K562 (cell line): ENCODE measurements around the gene GPR37. TPM values are rescaled to one million over a fixed set of nuclear protein-coding genes. Genes with fewer than 3 reads are reported as not detected.

Experiments
- ATAC-seq: fragments of 200-7000 bp; cut with Tn5 transposase; 3 replicates; pipeline ENCODE4 v1.9.1; 2020; ENCODE audit warnings: moderate library complexity
- BruUV-seq: library from RNA; stranded (reverse); fragments of 400-500 nt; replicated peaks from 2 replicates; lab custom pipeline; 2021; lab: Mats Ljungman, UMichigan
- CTCF ChIA-PET: fragments of 300-600 bp; formaldehyde crosslinking; extraction: SDS; loops from one replicate; lab custom pipeline; 2021; ENCODE audit warnings: low intra/inter-chr PET ratio; lab: Yijun Ruan, JAX
- POLR2A ChIA-PET: fragments of 300-600, 350-650 bp; sonication (Branson Sonifier 250); formaldehyde crosslinking; extraction: SDS; loops from one replicate; lab custom pipeline; 2021; ENCODE audit warnings: antibody characterized with exemption, inconsistent platforms; lab: Yijun Ruan, JAX
- DNase-seq, 4 experiments: peaks; one replicate each; pipeline versions ENCODE4 v3.0.0 to v3.0.0-alpha.2; 2011 to 2018; ENCODE audit warnings: low spot score in 3 of 4, mixed read lengths in 3 of 4; ENCODE audit errors: extremely low read depth in 1 of 4
- FAIRE-seq: peaks from 2 replicates; lab custom pipeline; 2011; peaks lifted over from hg19 to GRCh38; lab: Jason Lieb, UNC
- H2AFZ ChIP-seq: 2 replicates; pipeline ENCODE4 v1.6.0; 2011; ENCODE audit warnings: low read depth, low read length, control low read depth, inconsistent platforms
- H3K27ac ChIP-seq: fragments of 200-600 bp; 3 replicates; pipeline ENCODE4 v1.8.0; 2011; ENCODE audit warnings: low read depth, mild to moderate bottlenecking, control low read depth, inconsistent platforms, low read length, moderate library complexity, mixed read lengths; ENCODE audit errors: extremely low read depth
- H3K27me3 ChIP-seq, 2 experiments: fragments of 300-600 bp in 1 of 2; 2 replicates in 1 of 2; 3 replicates in 1 of 2; pipeline versions ENCODE4 v1.6.0 to v1.8.0; 2011; ENCODE audit warnings: inconsistent platforms in 2 of 2, low read length in 2 of 2, mild to moderate bottlenecking in 1 of 2, mixed read lengths in 1 of 2, moderate library complexity in 1 of 2; ENCODE audit not compliant: control insufficient read depth in 2 of 2, insufficient read depth in 2 of 2
- H3K36me3 ChIP-seq: fragments of 300-600 bp; 3 replicates; pipeline ENCODE4 v1.8.0; 2011; ENCODE audit warnings: mild to moderate bottlenecking, low read length, inconsistent platforms; ENCODE audit not compliant: control insufficient read depth, insufficient read depth
- H3K4me1 ChIP-seq, 2 experiments: fragments of 200-600 bp in 1 of 2; replicated peaks in 1 of 2; 2 replicates in 1 of 2; 3 replicates in 1 of 2; pipeline versions ENCODE4 v1.5.1 to v1.8.0; 2011; ENCODE audit warnings: inconsistent platforms in 2 of 2, low read length in 2 of 2, mild to moderate bottlenecking in 1 of 2, mixed read lengths in 1 of 2, moderate library complexity in 1 of 2; ENCODE audit not compliant: control insufficient read depth in 2 of 2, insufficient read depth in 2 of 2
- H3K4me2 ChIP-seq: 2 replicates; pipeline ENCODE4 v1.6.1; 2011; ENCODE audit warnings: low read length, control low read depth, inconsistent platforms, mixed read lengths; ENCODE audit not compliant: insufficient read depth
- H3K4me3 ChIP-seq: fragments of 200-600 bp; sonication (generic), shearing (Covaris generic); 2 replicates; pipeline ENCODE4 v1.5.1; 2016; ENCODE audit warnings: control low read depth, inconsistent platforms
- H3K79me2 ChIP-seq: fragments of 200-600 bp; 3 replicates; pipeline ENCODE4 v1.8.0; 2011; ENCODE audit warnings: low read length, inconsistent platforms; ENCODE audit not compliant: control insufficient read depth, insufficient read depth
- H3K9ac ChIP-seq, 2 experiments: 2 replicates each; pipeline versions ENCODE4 v1.6.0 to v1.6.1; 2011; ENCODE audit warnings: low read depth in 2 of 2, low read length in 2 of 2, control low read depth in 1 of 2, inconsistent platforms in 1 of 2, mild to moderate bottlenecking in 1 of 2, mixed read lengths in 1 of 2; ENCODE audit not compliant: insufficient read depth in 1 of 2
- H3K9me1 ChIP-seq: one replicate; pipeline ENCODE4 v1.6.0; 2011; ENCODE audit warnings: inconsistent platforms, mild to moderate bottlenecking, low read length, moderate library complexity; ENCODE audit not compliant: control insufficient read depth, insufficient read depth
- H3K9me3 ChIP-seq: replicated peaks from 2 replicates; pipeline ENCODE4 v1.5.1; 2011; ENCODE audit warnings: low read depth, low read length, inconsistent platforms; ENCODE audit not compliant: control insufficient read depth, insufficient read depth
- H4K20me1 ChIP-seq: replicated peaks from 2 replicates; pipeline ENCODE4 v1.6.1; 2011; ENCODE audit warnings: low read length, inconsistent platforms, mixed read lengths; ENCODE audit not compliant: control insufficient read depth, insufficient read depth
- ARID2 ChIP-seq: fragments of 450-650 bp; IDR thresholded peaks from 2 replicates; pipeline ENCODE4 v1.6.1; 2017; ENCODE audit warnings: antibody characterized with exemption, mild to moderate bottlenecking
- ATF6 ChIP-seq: sonication (generic); formaldehyde crosslinking; IDR thresholded peaks from 2 replicates; pipeline ENCODE4 v1.4.0; 2020; ENCODE audit warnings: mild to moderate bottlenecking, missing genetic modification reagents
- CBX2 ChIP-seq: fragments of 200-600 bp; sonication (generic); IDR thresholded peaks from one replicate; pipeline ENCODE4 v1.6.1; 2012; ENCODE audit warnings: mild to moderate bottlenecking, low read length, inconsistent platforms; ENCODE audit not compliant: insufficient read depth, poor library complexity, severe bottlenecking
- CREB3 ChIP-seq: fragments of 450-650 bp; conservative IDR thresholded peaks from 2 replicates; pipeline ENCODE4 v1.6.1; 2016; ENCODE audit warnings: missing genetic modification characterization, low read depth, mild to moderate bottlenecking, missing compliant biosample characterization, moderate library complexity
- NFE2L1 ChIP-seq: fragments of 450-650 bp; IDR thresholded peaks from 2 replicates; pipeline ENCODE4 v1.6.1; 2016; ENCODE audit warnings: missing genetic modification characterization, low read depth, mild to moderate bottlenecking, missing compliant biosample characterization, moderate library complexity, borderline replicate concordance
- NR0B1 ChIP-seq: fragments of 450-650 bp; IDR thresholded peaks from one replicate; pipeline ENCODE4 v1.6.1; 2018; ENCODE audit warnings: mild to moderate bottlenecking, moderate library complexity; ENCODE audit not compliant: partially characterized antibody
- PHF20 ChIP-seq: fragments of 450-650 bp; IDR thresholded peaks from 2 replicates; pipeline ENCODE4 v1.6.1; 2018; ENCODE audit not compliant: partially characterized antibody
- POLR3G ChIP-seq: IDR thresholded peaks from 2 replicates; pipeline ENCODE4 v1.6.1; 2011; ENCODE audit not compliant: insufficient read length, insufficient replicate concordance; ENCODE audit errors: extremely low read depth
- RBBP5 ChIP-seq: fragments of 200-600 bp; sonication (generic); IDR thresholded peaks from 2 replicates; pipeline ENCODE4 v1.6.1; 2012; ENCODE audit warnings: borderline replicate concordance, mild to moderate bottlenecking, low read length, control low read depth, inconsistent platforms; ENCODE audit not compliant: insufficient read depth, poor library complexity, severe bottlenecking
- ZNF217 ChIP-seq: sonication (generic); formaldehyde crosslinking; IDR thresholded peaks from 2 replicates; pipeline ENCODE4 v1.8.0; 2022; ENCODE audit warnings: mild to moderate bottlenecking, missing genetic modification reagents
- ZNF347 ChIP-seq: fragments of 450-650 bp; formaldehyde crosslinking; IDR thresholded peaks from 2 replicates; pipeline ENCODE4 v1.4.0; 2020; ENCODE audit warnings: low read depth, mild to moderate bottlenecking, moderate library complexity
- WGBS: fragments of 100-300 bp; shearing (Covaris generic); methylation state at CpG from one replicate; pipeline ENCODE4 v1.1.6; 2016; ENCODE audit warnings: low coverage, mixed read lengths; ENCODE audit not compliant: insufficient coverage; ENCODE audit errors: missing lambda C conversion rate; 5-methylcytosine and 5-hydroxymethylcytosine counted together
- in situ Hi-C: fragments of 300-500 bp; cut with MboI; formaldehyde crosslinking; loops from 4 replicates; pipeline ENCODE4 v1.15.0; 2018; ENCODE audit warnings: inconsistent platforms, mixed read lengths
- intact Hi-C: fragments of 100-400 bp; cut with micrococcal nuclease; formaldehyde crosslinking; loops from 2 replicates; pipeline ENCODE4 v1.14.2; 2022
- polyA plus RNA-seq, 8 experiments: library from polyadenylated mRNA; depleted of rRNA in 4 of 8; stranded (reverse) in 5 of 8; unstranded in 3 of 8; fragments of >200 nt; fragmentation: Nextera tagmentation in 2 of 8; fragmentation: Illumina TruSeq in 1 of 8; extraction: Ambion mirVana in 2 of 8; extraction: Trizol in 1 of 8; gene quantifications; 2 replicates each; pipeline versions ENCODE4 v1.2.1 to v1.2.3, GENCODE V29; 2011 to 2014; ENCODE audit warnings: inconsistent platforms in 1 of 8, missing spikeins in 1 of 8
- total RNA-seq, 7 experiments: library from RNA; depleted of rRNA in 6 of 7; stranded (reverse); fragments of >200 nt in 6 of 7; fragmentation: Illumina TruSeq in 2 of 7; extraction: Trizol in 2 of 7; gene quantifications; 2 replicates each; pipeline versions ENCODE4 v1.2.1 to v1.2.3, GENCODE V29; 2011 to 2021; ENCODE audit warnings: low replicate concordance in 1 of 7

The GPR37 gene
- total and polyA plus RNA-seq, 9 of the 15 experiments (the other 6 are each of a cell fraction or from before 2014, with no cell fraction given), result 0.03 TPM; not detected in 8

DNA sequence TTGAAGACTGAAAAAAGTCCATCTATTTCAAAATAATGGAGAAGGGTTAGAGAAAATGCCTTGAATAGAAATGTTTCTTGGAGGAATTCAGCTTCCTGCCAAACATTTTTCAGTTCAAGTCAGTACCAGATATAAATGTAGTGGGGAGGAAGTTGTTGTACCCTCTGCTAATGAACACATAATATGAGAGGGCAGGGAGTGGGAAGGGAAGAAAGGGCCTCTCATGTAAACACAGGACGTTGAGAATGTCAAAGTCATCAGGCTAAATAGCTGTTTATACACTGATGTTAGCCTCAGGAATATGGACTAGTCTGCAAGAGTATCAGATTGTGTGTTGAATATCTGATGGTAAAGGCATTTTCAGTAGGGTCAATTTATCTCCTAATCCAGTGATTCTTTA lies 37.0 kb downstream of the GPR37 start:
- Histone ChIP-seq H3K4me1 (no peaks in the 10 kb centered on the region), H3K4me3 (no peak overlapping the region), H3K9me1 (no peaks in the 10 kb centered on the region), H3K9ac (no peak overlapping the region), H3K4me2 (no peak overlapping the region), H3K36me3 (no peaks in the 10 kb centered on the region), H3K9me3 (no peaks in the 10 kb centered on the region), H4K20me1 (no peaks in the 10 kb centered on the region), H2AFZ (no peak overlapping the region), H3K27me3 (no peaks in the 10 kb centered on the region), H3K27ac (no peak overlapping the region), H3K79me2 (no peaks in the 10 kb centered on the region)
- ChIA-PET CTCF (no interaction called here), POLR2A (no interaction called here)
- ATAC-seq (no peak), FAIRE-seq (no peak), DNase-seq (no peak)
- in situ Hi-C loops (no loop called here), intact Hi-C loops (no loop called here)
- TF ChIP-seq POLR3G (no peak), ATF6 (CRISPR knock-in tag) (no peak), ARID2 (no peak), CBX2 (no peak), NFE2L1 (tag) (no peak), CREB3 (no peak), NR0B1 (no peak), RBBP5 (no peak), PHF20 (no peak), ZNF217 (CRISPR knock-in tag) (no peak), ZNF347 (CRISPR knock-in tag) (no peak)
- 0% methylated on average over 1 of the region's 1 CpG for WGBS
- no TSS peak for BruUV-seq
